Measurements from ENCODE around the gene MRGPRX2. TPM values are rescaled to one million over a fixed set of nuclear protein-coding genes. Genes with fewer than 3 reads are reported as not detected.
A peak's percentile ranks its signal among the peaks of the same experiment; 100 is the strongest.

The MRGPRX2 gene
- total RNA-seq, 1 donor from 2014 or later, result not detected

GRCh38 chr11:19025481-19026406 lies 34.8 kb downstream of the MRGPRX2 start:
- Mint-ChIP-seq H3K4me3 (ENCODE audit: unreplicated experiment) (no peak overlapping the region), H3K36me3 (ENCODE audit: low read depth, unreplicated experiment) (no peaks in the 10 kb centered on the region), H3K27me3 (ENCODE audit: low read depth, unreplicated experiment) (peaks cover 13% of the 10 kb centered on the region), H3K27ac (ENCODE audit: unreplicated experiment) (no peak overlapping the region), H3K9me3 (ENCODE audit: unreplicated experiment) (no peaks in the 10 kb centered on the region), H3K4me1 (ENCODE audit: low read depth, unreplicated experiment) (peaks cover 22% of the 10 kb centered on the region)
- Histone ChIP-seq H2AFZ (ENCODE audit: low read depth, low read length) (no peak overlapping the region), H3K79me2 (ENCODE audit: insufficient read depth, low read length) (no peaks in the 10 kb centered on the region), H4K20me1 (ENCODE audit: insufficient read depth, low read length) (no peaks in the 10 kb centered on the region), H3K27ac (ENCODE audit: low read depth, low read length) (no peak overlapping the region), H3K4me1 (ENCODE audit: insufficient read depth, low read length) (no peaks in the 10 kb centered on the region), H3K36me3 (ENCODE audit: insufficient read depth, low read length) (no peaks in the 10 kb centered on the region), H3K4me3 (ENCODE audit: insufficient read depth, low read depth, low read length) (no peak overlapping the region), H3K9me3 (ENCODE audit: insufficient read depth, low read depth, low read length) (peaks cover 5% of the 10 kb centered on the region), H3K4me2 (ENCODE audit: low read length) (no peak overlapping the region), H3K9ac (ENCODE audit: low read length) (no peak overlapping the region), H3K27me3 (ENCODE audit: insufficient read depth, low read length) (peaks cover 39% of the 10 kb centered on the region)
- DNase-seq (ENCODE audit: low read depth) (peak; percentile 0), FAIRE-seq (no peak)
- TF ChIP-seq CTCF (IDR thresholded peaks at IDR 0.05; ENCODE audit: insufficient read depth, low read depth, low read length) (no peak), EZH2 (IDR thresholded peaks at IDR 0.05; ENCODE audit: insufficient read depth, low read length) (no peak)

GRCh38 chr11:19020831-19021230 lies 39.7 kb downstream of the MRGPRX2 start:
- H3K27ac ChIP-seq (ENCODE audit: low read depth, low read length), result no peak overlapping the region
- H3K4me3 ChIP-seq (ENCODE audit: insufficient read depth, low read depth, low read length), result no peak overlapping the region
- no peaks in the 10 kb centered on the region for H3K36me3 Mint-ChIP-seq (ENCODE audit: low read depth, unreplicated experiment)
- H3K9me3 Mint-ChIP-seq (ENCODE audit: unreplicated experiment), result no peaks in the 10 kb centered on the region
- no peak for TF ChIP-seq EZH2 (IDR thresholded peaks at IDR 0.05; ENCODE audit: insufficient read depth, low read length)
- H3K79me2 ChIP-seq (ENCODE audit: insufficient read depth, low read length), result no peaks in the 10 kb centered on the region
- H3K4me1 Mint-ChIP-seq (ENCODE audit: low read depth, unreplicated experiment), result peaks cover 8% of the 10 kb centered on the region
- H3K36me3 ChIP-seq (ENCODE audit: insufficient read depth, low read length), result no peaks in the 10 kb centered on the region
- H2AFZ ChIP-seq (ENCODE audit: low read depth, low read length), result no peak overlapping the region
- no peak overlapping the region for H3K27ac Mint-ChIP-seq (ENCODE audit: unreplicated experiment)
- H3K4me1 ChIP-seq (ENCODE audit: insufficient read depth, low read length), result no peaks in the 10 kb centered on the region
- FAIRE-seq (no peak), DNase-seq (ENCODE audit: low read depth) (no peak)
- H3K4me2 ChIP-seq (ENCODE audit: low read length), result no peak overlapping the region
- peaks cover 30% of the 10 kb centered on the region for H3K27me3 Mint-ChIP-seq (ENCODE audit: low read depth, unreplicated experiment)
- no peak overlapping the region for H3K9ac ChIP-seq (ENCODE audit: low read length)
- H3K9me3 ChIP-seq (ENCODE audit: insufficient read depth, low read depth, low read length), result peaks cover 2% of the 10 kb centered on the region
- no peaks in the 10 kb centered on the region for H4K20me1 ChIP-seq (ENCODE audit: insufficient read depth, low read length)
- no peak overlapping the region for H3K4me3 Mint-ChIP-seq (ENCODE audit: unreplicated experiment)
- peaks cover 36% of the 10 kb centered on the region for H3K27me3 ChIP-seq (ENCODE audit: insufficient read depth, low read length)

GRCh38 chr11:19018901-19019300 lies 41.6 kb downstream of the MRGPRX2 start:
- Histone ChIP-seq H3K9ac (ENCODE audit: low read length) (no peak overlapping the region), H3K9me3 (ENCODE audit: insufficient read depth, low read depth, low read length) (no peaks in the 10 kb centered on the region), H3K36me3 (ENCODE audit: insufficient read depth, low read length) (no peaks in the 10 kb centered on the region), H3K4me3 (ENCODE audit: insufficient read depth, low read depth, low read length) (no peak overlapping the region), H3K27ac (ENCODE audit: low read depth, low read length) (no peak overlapping the region), H4K20me1 (ENCODE audit: insufficient read depth, low read length) (no peaks in the 10 kb centered on the region), H3K4me1 (ENCODE audit: insufficient read depth, low read length) (no peaks in the 10 kb centered on the region), H3K27me3 (ENCODE audit: insufficient read depth, low read length) (peaks cover 26% of the 10 kb centered on the region), H2AFZ (ENCODE audit: low read depth, low read length) (no peak overlapping the region), H3K79me2 (ENCODE audit: insufficient read depth, low read length) (no peaks in the 10 kb centered on the region), H3K4me2 (ENCODE audit: low read length) (no peak overlapping the region)
- H3K9me3 Mint-ChIP-seq (ENCODE audit: unreplicated experiment), result no peaks in the 10 kb centered on the region
- H3K4me3 Mint-ChIP-seq (ENCODE audit: unreplicated experiment), result no peak overlapping the region
- H3K4me1 Mint-ChIP-seq (ENCODE audit: low read depth, unreplicated experiment), result no peaks in the 10 kb centered on the region
- DNase-seq (ENCODE audit: low read depth) (no peak), FAIRE-seq (no peak)
- TF ChIP-seq CTCF (IDR thresholded peaks at IDR 0.05; ENCODE audit: insufficient read depth, low read depth, low read length), result no peak
- no peak for TF ChIP-seq EZH2 (IDR thresholded peaks at IDR 0.05; ENCODE audit: insufficient read depth, low read length)
- H3K27ac Mint-ChIP-seq (ENCODE audit: unreplicated experiment), result no peak overlapping the region
- no peaks in the 10 kb centered on the region for H3K36me3 Mint-ChIP-seq (ENCODE audit: low read depth, unreplicated experiment)
- peaks cover 30% of the 10 kb centered on the region for H3K27me3 Mint-ChIP-seq (ENCODE audit: low read depth, unreplicated experiment)

Measured in astrocyte (in vitro differentiated cells and primary cell).